Endothelial cell of umbilical vein (primary cell): ENCODE results near the gene BCAN. TPM values are rescaled to one million over a fixed set of nuclear protein-coding genes. Genes with fewer than 3 reads are reported as not detected.

ENCODE experiments used
- BruUV-seq: library from RNA; stranded (reverse); fragments of 400-500 nt; replicated peaks from 2 replicates; lab custom pipeline; 2021; lab: Mats Ljungman, UMichigan
- CTCF ChIA-PET: fragments of 300-600, 350-600 bp; sonication (Branson Sonifier 250); formaldehyde crosslinking; loops from one replicate; lab custom pipeline; 2021; ENCODE audit warnings: antibody characterized with exemption, inconsistent platforms; lab: Charles Lee
- POLR2A ChIA-PET: fragments of 300-600, 350-600 bp; sonication (Branson Sonifier 250); formaldehyde crosslinking; loops from one replicate; lab custom pipeline; 2021; ENCODE audit warnings: antibody characterized with exemption, inconsistent platforms; lab: Charles Lee
- DNase-seq: peaks from one replicate; pipeline ENCODE4 v3.0.0-alpha.2; 2011; ENCODE audit warnings: low read depth, low spot score
- FAIRE-seq: peaks from 2 replicates; lab custom pipeline; 2011; peaks lifted over from hg19 to GRCh38; lab: Jason Lieb, UNC
- H2AFZ ChIP-seq: 2 replicates; pipeline ENCODE4 v1.6.0; 2012; ENCODE audit warnings: low read depth, low read length, control low read depth, inconsistent platforms
- H3K27ac ChIP-seq: 2 replicates; pipeline ENCODE4 v1.5.1; 2011; ENCODE audit warnings: low read depth, mild to moderate bottlenecking, control low read depth, low read length, moderate library complexity; ENCODE audit not compliant: insufficient read depth
- H3K27me3 ChIP-seq, 2 experiments: 2 replicates each; pipeline versions ENCODE4 v1.6.0 to v1.6.1; 2011; ENCODE audit warnings: low read length in 2 of 2, mixed read lengths in 1 of 2; ENCODE audit not compliant: control insufficient read depth in 2 of 2, insufficient read depth in 2 of 2
- H3K36me3 ChIP-seq, 2 experiments: 2 replicates in 1 of 2; 3 replicates in 1 of 2; pipeline ENCODE4 v1.5.1; 2011; ENCODE audit warnings: low read length in 2 of 2, mild to moderate bottlenecking in 1 of 2, moderate library complexity in 1 of 2; ENCODE audit not compliant: control insufficient read depth in 2 of 2, insufficient read depth in 2 of 2; ENCODE audit errors: extremely low read depth in 1 of 2
- H3K4me1 ChIP-seq: 3 replicates; pipeline ENCODE4 v1.5.1; 2011; ENCODE audit warnings: mild to moderate bottlenecking, low read length; ENCODE audit not compliant: control insufficient read depth, insufficient read depth; ENCODE audit errors: extremely low read depth
- H3K4me2 ChIP-seq: 2 replicates; pipeline ENCODE4 v1.6.1; 2011; ENCODE audit warnings: low read length, control low read depth, mixed read lengths; ENCODE audit not compliant: insufficient read depth
- H3K4me3 ChIP-seq, 3 experiments: fragments of 200-600 bp in 1 of 3; sonication (generic), shearing (Covaris generic) in 1 of 3; replicated peaks in 1 of 3; 2 replicates each; pipeline ENCODE4 v1.5.1; 2011 to 2016; ENCODE audit warnings: control low read depth in 3 of 3, low read length in 3 of 3, mild to moderate bottlenecking in 2 of 3, inconsistent platforms in 1 of 3, low read depth in 1 of 3, moderate library complexity in 1 of 3; ENCODE audit not compliant: insufficient read depth in 1 of 3
- H3K79me2 ChIP-seq: 2 replicates; pipeline ENCODE4 v1.6.0; 2012; ENCODE audit warnings: low read length, inconsistent platforms; ENCODE audit not compliant: control insufficient read depth, insufficient read depth
- H3K9ac ChIP-seq: replicated peaks from 2 replicates; pipeline ENCODE3; 2011; ENCODE audit warnings: low read length, control low read depth; ENCODE audit not compliant: insufficient read depth; ENCODE audit errors: extremely low read depth
- H3K9me1 ChIP-seq: replicated peaks from 3 replicates; pipeline ENCODE4 v1.6.0; 2011; ENCODE audit warnings: mild to moderate bottlenecking, low read length; ENCODE audit not compliant: control insufficient read depth, insufficient read depth; ENCODE audit errors: extremely low read depth
- H3K9me3 ChIP-seq: replicated peaks from 2 replicates; pipeline ENCODE4 v1.5.1; 2012; ENCODE audit warnings: low read length, inconsistent platforms; ENCODE audit not compliant: control insufficient read depth, insufficient read depth
- H4K20me1 ChIP-seq: replicated peaks from 2 replicates; pipeline ENCODE3; 2011; ENCODE audit warnings: mild to moderate bottlenecking, low read length; ENCODE audit not compliant: control insufficient read depth, insufficient read depth; ENCODE audit errors: extremely low read depth
- EZH2 ChIP-seq: IDR thresholded peaks from 2 replicates; pipeline ENCODE4 v1.6.1; 2012; ENCODE audit warnings: borderline replicate concordance, low read depth, mild to moderate bottlenecking, moderate library complexity, low read length, inconsistent platforms; ENCODE audit not compliant: severe bottlenecking
- FOS ChIP-seq: IDR thresholded peaks from 2 replicates; pipeline ENCODE4 v1.6.1; 2011; ENCODE audit warnings: mild to moderate bottlenecking, low read length, moderate library complexity, borderline replicate concordance; ENCODE audit not compliant: insufficient read depth
- GATA2 ChIP-seq: IDR thresholded peaks from 2 replicates; pipeline ENCODE4 v1.7.0; 2011; ENCODE audit warnings: low read depth, mild to moderate bottlenecking, moderate library complexity, mixed read lengths, low read length; ENCODE audit not compliant: insufficient read length, insufficient read depth
- POLR2AphosphoS5 ChIP-seq: IDR thresholded peaks from 2 replicates; pipeline ENCODE4 v1.6.1; 2012; ENCODE audit warnings: low read depth, mild to moderate bottlenecking, control low read depth, low read length, moderate library complexity; ENCODE audit not compliant: insufficient read depth
- dilution Hi-C: fragments of 300-500 bp; cut with MboI; formaldehyde crosslinking; loops from one replicate; pipeline ENCODE4 v1.15.0; 2019; ENCODE audit warnings: low sequenced_read_pairs; ENCODE audit not compliant: extremely low pct_ligation_motif_present
- intact Hi-C: fragments of 100-400 bp; cut with micrococcal nuclease; formaldehyde crosslinking; loops from one replicate; pipeline ENCODE4 v1.10.0; 2022
- polyA plus RNA-seq, 4 experiments: library from polyadenylated mRNA; depleted of rRNA in 3 of 4; stranded (reverse) in 3 of 4; unstranded in 1 of 4; fragments of >200 nt; gene quantifications; 2 replicates each; pipeline versions ENCODE4 v1.2.1 to v1.2.3, GENCODE V29; 2011 to 2012; ENCODE audit warnings: missing spikeins in 1 of 4
- total RNA-seq: library from RNA; stranded (reverse); gene quantifications from 2 replicates; pipeline ENCODE4 v1.2.3, GENCODE V29; 2021
- TF ChIP-seq, protein P1 (sequence below), 2 donors: IDR thresholded peaks; 1 replicate in 1 of 2; 2 replicates in 1 of 2; pipeline ENCODE4 v1.5.1; 2011; ENCODE audit warnings: low read length in 2 of 2, mild to moderate bottlenecking in 2 of 2, moderate library complexity in 2 of 2, control low read depth in 1 of 2, inconsistent platforms in 1 of 2, low read depth in 1 of 2; ENCODE audit not compliant: insufficient read depth in 1 of 2; ENCODE audit errors: extremely low read depth in 1 of 2

The BCAN gene
- total and polyA plus RNA-seq, 2 donors (not counting 3 experiments of a cell fraction or from before 2014, with no cell fraction given): 0.15 TPM; not detected in 1

- H4K20me1 ChIP-seq: no peaks in the 10 kb centered on the region
- H3K27ac ChIP-seq: no peak overlapping the region
- no peak overlapping the region for H3K9ac ChIP-seq
- no peaks in the 10 kb centered on the region for H3K9me1 ChIP-seq
- H3K36me3 ChIP-seq: no peaks in the 10 kb centered on the region
- TF ChIP-seq, protein P1, sequence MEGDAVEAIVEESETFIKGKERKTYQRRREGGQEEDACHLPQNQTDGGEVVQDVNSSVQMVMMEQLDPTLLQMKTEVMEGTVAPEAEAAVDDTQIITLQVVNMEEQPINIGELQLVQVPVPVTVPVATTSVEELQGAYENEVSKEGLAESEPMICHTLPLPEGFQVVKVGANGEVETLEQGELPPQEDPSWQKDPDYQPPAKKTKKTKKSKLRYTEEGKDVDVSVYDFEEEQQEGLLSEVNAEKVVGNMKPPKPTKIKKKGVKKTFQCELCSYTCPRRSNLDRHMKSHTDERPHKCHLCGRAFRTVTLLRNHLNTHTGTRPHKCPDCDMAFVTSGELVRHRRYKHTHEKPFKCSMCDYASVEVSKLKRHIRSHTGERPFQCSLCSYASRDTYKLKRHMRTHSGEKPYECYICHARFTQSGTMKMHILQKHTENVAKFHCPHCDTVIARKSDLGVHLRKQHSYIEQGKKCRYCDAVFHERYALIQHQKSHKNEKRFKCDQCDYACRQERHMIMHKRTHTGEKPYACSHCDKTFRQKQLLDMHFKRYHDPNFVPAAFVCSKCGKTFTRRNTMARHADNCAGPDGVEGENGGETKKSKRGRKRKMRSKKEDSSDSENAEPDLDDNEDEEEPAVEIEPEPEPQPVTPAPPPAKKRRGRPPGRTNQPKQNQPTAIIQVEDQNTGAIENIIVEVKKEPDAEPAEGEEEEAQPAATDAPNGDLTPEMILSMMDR (IDR thresholded peaks at IDR 0.05; ENCODE audit: extremely low read depth in 1 of 2, insufficient read depth in 1 of 2, low read depth in 1 of 2, low read length in 2 of 2): no peak
- TF ChIP-seq EZH2 (no peak), POLR2AphosphoS5 (no peak), GATA2 (no peak), FOS (no peak)
- FAIRE-seq: peak; percentile 47
- no peak overlapping the region for H2AFZ ChIP-seq
- no TSS peak for BruUV-seq
- no peaks in the 10 kb centered on the region for H3K79me2 ChIP-seq
- no peaks in the 10 kb centered on the region for H3K9me3 ChIP-seq
- POLR2A ChIA-PET: no interaction called here
- DNase-seq: no peak
- dilution Hi-C loops: no loop called here
- CTCF ChIA-PET: interaction anchor here (1.1 to 16.7 kb wide), 3 partner anchors 8 to 29 kb away, joined by 3 to 453 read pairs (median 13); partner anchors contain the start of gene CRABP2
- intact Hi-C loops: no loop called here
- H3K4me3 ChIP-seq: no peak overlapping the region
- H3K4me2 ChIP-seq: no peak overlapping the region
- peaks cover 11 to 12% of the 10 kb centered on the region in 2 experiments for H3K27me3 ChIP-seq
- H3K4me1 ChIP-seq: no peaks in the 10 kb centered on the region
Observed at GRCh38 chr1:156696755-156697154, 54.8 kb downstream of the BCAN start.
